Activated T-cell treated with anti-CD3 and anti-CD28 coated beads, Interleukin-2, amount 50 U/mL, for 24 hours (primary cell): Measurements from ENCODE around the gene OBP2B.
A peak's percentile ranks its signal among the peaks of the same experiment; 100 is the strongest.

Experiments used
- DNase-seq: peaks from one replicate; pipeline ENCODE4 v3.0.0-alpha.2; 2020
- H3K27ac Mint-ChIP-seq: 2 replicates; pipeline ENCODE4 v1.8.0; 2020; ENCODE audit warnings: mild to moderate bottlenecking, mixed read lengths
- H3K27me3 Mint-ChIP-seq: 2 replicates; pipeline ENCODE4 v1.8.0; 2020; ENCODE audit warnings: mixed read lengths
- H3K36me3 Mint-ChIP-seq: 2 replicates; pipeline ENCODE4 v1.8.0; 2020; ENCODE audit warnings: low read depth, mixed read lengths
- H3K4me1 Mint-ChIP-seq: 2 replicates; pipeline ENCODE4 v1.8.0; 2020; ENCODE audit warnings: low read depth, mixed read lengths
- H3K4me3 Mint-ChIP-seq: 2 replicates; pipeline ENCODE4 v1.8.0; 2020; ENCODE audit warnings: mild to moderate bottlenecking, moderate library complexity, mixed read lengths
- H3K9me3 Mint-ChIP-seq: 2 replicates; pipeline ENCODE4 v1.8.0; 2020; ENCODE audit warnings: mixed read lengths

The OBP2B gene

GRCh38 chr9:133164191-133164590 is 44.9 kb downstream of the OBP2B start:
- no peaks in the 10 kb centered on the region for H3K27me3 Mint-ChIP-seq
- H3K36me3 Mint-ChIP-seq: no peaks in the 10 kb centered on the region
- H3K27ac Mint-ChIP-seq: no peak overlapping the region
- H3K9me3 Mint-ChIP-seq: no peaks in the 10 kb centered on the region
- H3K4me1 Mint-ChIP-seq: peaks cover 10% of the 10 kb centered on the region
- H3K4me3 Mint-ChIP-seq: peak overlapping the region; percentile 78
- DNase-seq: no peak

GRCh38 chr9:133163504-133164172 is 45.4 kb downstream of the OBP2B start, which contains the start of gene GBGT1:
TSS of gene GBGT1 (minus strand) at chr9:133163914. CDS start at chr9:133162412, 1,502 bp downstream.
- peak; percentile 67 for DNase-seq
- H3K27me3 Mint-ChIP-seq: no peaks in the 10 kb centered on the region
- H3K4me1 Mint-ChIP-seq: peaks cover 10% of the 10 kb centered on the region
- peak within 1 kb of the TSS; percentile 78 for H3K4me3 Mint-ChIP-seq
- no peaks in the 10 kb centered on the region for H3K36me3 Mint-ChIP-seq
- no peaks in the 10 kb centered on the region for H3K9me3 Mint-ChIP-seq
- H3K27ac Mint-ChIP-seq: no peak within 1 kb of the TSS

- peak; percentile 24 for DNase-seq
These were observed 46.1 kb downstream of the OBP2B start for GRCh38 chr9:133162861-133163503.

GRCh38 chr9:133161547-133161950 is 47.5 kb downstream of the OBP2B start:
- Mint-ChIP-seq H3K4me1 (peaks cover 10% of the 10 kb centered on the region), H3K27me3 (no peaks in the 10 kb centered on the region), H3K36me3 (no peaks in the 10 kb centered on the region), H3K27ac (no peak overlapping the region), H3K9me3 (no peaks in the 10 kb centered on the region), H3K4me3 (no peak overlapping the region)
- DNase-seq: peak; percentile 28

More at GRCh38 chr9:133162861-133163503, 46.1 kb downstream of the OBP2B start:
- no peaks in the 10 kb centered on the region for H3K27me3 Mint-ChIP-seq
- H3K9me3 Mint-ChIP-seq: no peaks in the 10 kb centered on the region
- no peak overlapping the region for H3K27ac Mint-ChIP-seq
- no peaks in the 10 kb centered on the region for H3K36me3 Mint-ChIP-seq
- peaks cover 10% of the 10 kb centered on the region for H3K4me1 Mint-ChIP-seq
- peak overlapping the region; percentile 43 for H3K4me3 Mint-ChIP-seq

GRCh38 chr9:133160742-133161546 is 48.1 kb downstream of the OBP2B start:
- H3K4me1 Mint-ChIP-seq: peaks cover 10% of the 10 kb centered on the region
- H3K36me3 Mint-ChIP-seq: no peaks in the 10 kb centered on the region
- no peaks in the 10 kb centered on the region for H3K27me3 Mint-ChIP-seq
- peak; percentile 52 for DNase-seq
- no peaks in the 10 kb centered on the region for H3K9me3 Mint-ChIP-seq
- H3K27ac Mint-ChIP-seq: no peak overlapping the region
- H3K4me3 Mint-ChIP-seq: no peak overlapping the region

- no peaks in the 10 kb centered on the region for H3K9me3 Mint-ChIP-seq
- H3K27me3 Mint-ChIP-seq: no peaks in the 10 kb centered on the region
- DNase-seq: no peak
- H3K4me1 Mint-ChIP-seq: peaks cover 7% of the 10 kb centered on the region
- no peak overlapping the region for H3K4me3 Mint-ChIP-seq
- no peaks in the 10 kb centered on the region for H3K36me3 Mint-ChIP-seq
- H3K27ac Mint-ChIP-seq: no peak overlapping the region
These were observed 50.4 kb downstream of the OBP2B start for GRCh38 chr9:133158695-133159094.
